NCI-H2081 treated with DMSO at 0.1 percent for 48 hours (cell line): ENCODE measurements around the gene ZNF532.

Source experiments
- DNase-seq: peaks from one replicate; lab custom pipeline; 2025; lab: John Stamatoyannopoulos, UW

The ZNF532 gene

GRCh38 chr18:58979615-58980014, 114.9 kb downstream of the ZNF532 start:
- DNase-seq = no peak

DNA sequence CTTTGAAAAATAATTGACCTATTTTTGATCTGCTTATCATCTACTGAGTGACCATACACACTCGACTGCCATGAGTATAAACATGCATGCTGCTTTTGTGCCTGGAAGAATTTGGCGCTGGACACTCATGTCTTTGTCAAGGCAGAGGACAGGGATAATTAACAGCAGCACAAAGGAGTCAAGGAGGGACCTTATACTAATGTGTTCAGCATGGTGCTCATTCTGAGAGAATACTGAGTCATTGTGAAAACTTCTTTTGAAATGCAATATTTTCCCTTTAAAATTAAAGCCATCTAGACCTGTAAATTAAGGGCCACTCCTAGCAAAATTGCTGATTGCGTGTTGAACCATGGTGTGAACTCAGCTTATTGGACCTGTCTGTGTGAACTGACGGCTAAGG, 116.3 kb downstream of the ZNF532 start:
- no peak for DNase-seq

DNA sequence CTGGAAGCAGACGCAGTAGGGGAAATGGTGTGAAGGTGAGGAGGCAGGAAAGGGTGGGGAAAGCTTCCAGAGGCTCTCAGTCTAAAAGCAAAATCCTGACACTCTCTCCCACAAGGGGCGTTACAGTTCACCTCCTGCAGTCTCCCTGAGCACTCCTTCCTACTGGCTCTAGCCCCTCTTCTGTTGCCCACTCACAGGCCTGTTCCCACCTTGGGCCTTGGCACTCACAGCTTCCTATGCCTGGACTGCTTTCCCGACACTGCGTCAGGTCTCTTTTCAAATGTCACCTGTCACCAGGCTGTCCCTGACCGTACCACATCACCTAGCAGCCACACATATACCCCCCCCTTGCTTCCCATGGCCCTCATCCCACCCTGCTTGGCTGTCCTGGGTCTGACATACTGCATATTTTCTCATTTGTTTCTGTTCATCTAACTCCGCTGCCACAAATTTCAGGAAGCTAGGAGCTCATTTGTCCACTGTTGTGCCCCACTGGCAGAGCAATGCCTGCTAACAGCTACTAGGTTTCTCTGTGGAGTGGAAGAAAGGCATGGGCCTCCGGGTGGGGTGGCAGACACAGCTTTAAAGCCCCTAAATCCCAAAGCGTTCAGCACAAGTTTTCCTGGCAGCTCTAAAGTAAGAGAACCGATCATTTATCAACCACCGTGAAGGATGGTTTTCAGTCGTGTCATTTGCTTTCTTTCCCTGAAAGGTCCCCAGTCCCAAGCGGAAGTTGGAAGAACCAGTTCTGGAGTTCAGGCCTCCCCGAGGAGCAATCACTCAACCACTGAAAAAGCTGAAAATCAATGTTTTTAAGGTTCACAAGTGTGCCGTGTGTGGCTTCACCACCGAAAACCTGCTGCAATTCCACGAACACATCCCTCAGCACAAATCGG, 118.8 kb downstream of the ZNF532 start:
- no peak for DNase-seq

- DNase-seq = no peak
These were observed 123.9 kb downstream of the ZNF532 start for GRCh38 chr18:58988600-58988999.

DNA sequence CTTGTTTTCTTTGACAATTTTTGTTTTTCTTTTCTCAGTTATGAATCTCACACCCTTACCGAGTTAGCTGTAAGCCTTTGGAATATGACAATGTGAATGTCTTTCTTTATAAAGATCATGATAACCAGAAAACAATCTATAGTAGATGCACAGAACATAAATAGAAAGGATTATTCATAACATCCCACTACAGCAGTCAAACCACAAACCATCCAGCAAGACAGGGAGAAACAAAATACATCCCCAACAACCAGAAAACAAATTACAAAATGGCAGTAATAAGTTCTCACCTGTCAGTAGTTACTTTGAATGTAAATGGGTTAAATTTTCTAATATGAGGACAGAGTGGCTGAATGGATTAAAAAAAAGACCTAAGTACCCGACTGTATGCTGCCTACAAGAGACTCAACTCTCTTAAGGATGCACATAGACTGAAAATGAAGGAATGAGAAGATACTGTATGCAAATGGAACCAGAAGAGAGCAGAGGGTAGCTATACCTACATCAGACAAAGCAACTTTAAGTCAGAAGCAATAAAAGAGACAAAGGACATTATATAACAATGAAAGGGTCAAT, 124.6 kb downstream of the ZNF532 start:
- no peak for DNase-seq

- no peak for DNase-seq
These were observed 126.0 kb downstream of the ZNF532 start for GRCh38 chr18:58990720-58991119.

- DNase-seq = no peak
These were observed 126.6 kb downstream of the ZNF532 start for GRCh38 chr18:58991167-58991798.

- DNase-seq = no peak
These were observed 127.9 kb downstream of the ZNF532 start for GRCh38 chr18:58992301-58993231.

GRCh38 chr18:58993260-58993659, 128.6 kb downstream of the ZNF532 start:
- no peak for DNase-seq

GRCh38 chr18:58995663-58996062, 131.0 kb downstream of the ZNF532 start:
- DNase-seq = no peak

GRCh38 chr18:58996131-58996641, 131.5 kb downstream of the ZNF532 start:
- DNase-seq = no peak

DNA sequence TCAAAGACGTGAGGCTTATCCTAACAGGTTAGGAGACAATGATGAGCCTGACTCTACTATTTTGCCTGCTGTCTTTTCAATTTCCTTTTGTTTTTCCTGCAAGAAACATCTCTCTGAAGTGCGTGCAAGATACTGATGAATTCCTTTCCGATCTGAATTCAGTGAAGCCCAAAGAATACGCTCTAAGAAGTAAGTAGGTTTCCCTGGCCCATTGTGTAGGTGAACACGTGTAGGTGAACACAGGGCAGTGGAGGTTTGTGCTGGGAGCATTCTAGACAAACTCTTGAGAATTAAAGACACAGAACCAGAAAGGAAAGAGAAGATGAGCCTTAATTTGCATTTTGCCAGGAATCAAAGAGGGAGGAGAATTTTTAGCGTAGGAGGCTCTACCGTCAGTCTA, 132.0 kb downstream of the ZNF532 start:
- DNase-seq = no peak

- no peak for DNase-seq
These were observed 133.2 kb downstream of the ZNF532 start for GRCh38 chr18:58997811-58998337.

DNA sequence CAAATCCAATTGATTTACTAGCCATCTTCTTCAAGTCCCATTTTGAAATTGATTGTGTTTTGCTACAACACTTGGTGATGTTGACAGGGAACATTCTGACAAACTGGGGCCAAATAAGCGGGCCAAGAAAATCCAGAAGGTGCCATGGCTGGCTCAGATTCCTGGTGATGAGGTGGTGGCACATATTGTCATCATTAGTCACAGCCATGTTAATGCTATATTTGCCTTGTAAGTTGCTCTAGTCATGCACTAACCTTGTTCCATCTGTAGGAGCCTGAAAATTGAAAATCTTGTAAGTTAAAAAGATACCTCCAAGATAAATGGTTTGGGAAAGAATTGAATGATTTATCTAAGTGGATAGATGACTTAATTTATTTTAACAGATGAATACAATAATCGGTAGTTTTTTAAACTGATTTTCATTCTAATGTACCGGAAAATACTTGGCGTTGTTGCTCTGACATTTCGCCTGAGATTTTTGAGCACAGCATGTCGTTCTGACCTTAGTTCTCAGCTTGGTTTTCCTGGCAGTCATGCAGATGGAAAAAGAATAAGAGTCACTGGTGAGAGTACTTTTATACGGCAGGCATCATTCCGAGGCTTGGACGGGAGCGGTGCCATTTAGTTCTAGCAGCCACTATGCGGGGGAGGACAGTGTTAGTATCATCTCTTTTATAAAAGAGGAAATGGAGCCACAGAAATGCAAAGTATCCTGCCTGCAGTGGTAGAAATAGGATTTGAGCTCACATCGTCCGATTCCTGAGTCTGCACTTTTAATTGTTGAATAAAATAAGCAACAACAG, 133.9 kb downstream of the ZNF532 start:
- DNase-seq = no peak

GRCh38 chr18:59001166-59001565, 136.5 kb downstream of the ZNF532 start:
- DNase-seq = no peak

DNA sequence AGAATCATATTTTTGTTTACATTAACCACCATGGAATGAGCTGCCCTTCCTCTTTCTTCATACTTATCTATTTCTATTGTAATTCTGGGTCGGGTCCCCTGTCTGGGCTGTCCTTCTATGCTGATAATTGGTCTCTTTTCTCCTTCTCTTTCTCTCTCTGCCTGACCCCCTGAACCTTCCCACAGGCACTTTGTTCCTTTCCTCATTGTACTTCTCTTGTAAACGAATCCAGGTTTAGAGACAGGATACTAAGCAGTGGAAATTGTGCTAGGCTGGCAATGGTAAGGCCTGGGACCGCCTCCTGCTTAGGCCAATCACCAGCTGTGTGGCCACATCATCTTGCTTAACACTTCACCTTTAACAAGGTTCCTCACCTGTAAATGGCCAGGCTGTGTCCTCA, 137.0 kb downstream of the ZNF532 start:
- DNase-seq = no peak

DNA sequence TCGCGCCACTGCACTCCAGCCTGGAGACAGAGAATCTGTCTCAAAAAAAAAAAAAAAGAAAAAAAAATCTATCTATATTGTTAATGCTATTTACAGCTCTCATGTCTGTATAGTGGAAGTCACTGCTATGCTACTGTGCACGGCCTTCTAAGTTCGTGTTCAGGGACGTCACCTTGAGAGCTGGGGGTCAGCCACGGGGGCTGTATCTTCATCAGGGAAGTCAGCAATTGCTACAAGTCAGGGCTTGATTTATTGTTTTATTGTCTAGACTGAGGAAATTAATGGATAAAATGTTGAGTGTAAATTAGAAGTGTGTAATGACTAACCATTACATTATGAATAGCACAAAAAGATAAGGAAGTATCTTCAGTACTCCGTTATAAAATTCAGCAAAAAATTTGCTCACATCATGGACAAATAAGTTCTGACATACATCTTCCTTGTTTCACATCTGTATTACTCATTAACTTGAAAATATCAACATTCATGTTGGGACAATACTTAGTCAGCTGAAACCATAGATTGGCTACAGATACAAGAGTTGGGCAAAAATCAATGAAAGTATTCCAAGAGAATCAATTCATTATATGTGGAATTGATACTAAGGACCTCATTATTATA, 138.4 kb downstream of the ZNF532 start:
- DNase-seq = no peak

DNA sequence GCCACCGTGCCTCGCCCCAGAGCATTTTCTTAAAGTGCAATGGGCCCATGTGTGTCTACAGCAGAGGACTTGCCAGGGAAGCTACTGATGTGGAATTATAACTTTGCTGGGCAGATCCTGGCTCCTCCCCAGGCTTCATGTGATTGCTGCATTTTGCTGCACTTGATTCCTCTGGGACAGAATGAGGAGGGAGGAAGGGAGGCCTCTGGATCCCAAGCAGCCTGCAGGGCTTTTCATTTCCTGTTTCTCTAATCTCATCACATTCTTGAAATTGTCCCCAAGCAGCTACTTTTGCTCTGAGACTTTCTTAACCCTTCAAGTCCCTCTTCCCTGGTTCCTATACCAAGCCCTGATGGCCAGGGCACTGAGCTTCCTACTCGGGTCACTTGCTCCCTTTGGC, 140.6 kb downstream of the ZNF532 start:
- no peak for DNase-seq

DNA sequence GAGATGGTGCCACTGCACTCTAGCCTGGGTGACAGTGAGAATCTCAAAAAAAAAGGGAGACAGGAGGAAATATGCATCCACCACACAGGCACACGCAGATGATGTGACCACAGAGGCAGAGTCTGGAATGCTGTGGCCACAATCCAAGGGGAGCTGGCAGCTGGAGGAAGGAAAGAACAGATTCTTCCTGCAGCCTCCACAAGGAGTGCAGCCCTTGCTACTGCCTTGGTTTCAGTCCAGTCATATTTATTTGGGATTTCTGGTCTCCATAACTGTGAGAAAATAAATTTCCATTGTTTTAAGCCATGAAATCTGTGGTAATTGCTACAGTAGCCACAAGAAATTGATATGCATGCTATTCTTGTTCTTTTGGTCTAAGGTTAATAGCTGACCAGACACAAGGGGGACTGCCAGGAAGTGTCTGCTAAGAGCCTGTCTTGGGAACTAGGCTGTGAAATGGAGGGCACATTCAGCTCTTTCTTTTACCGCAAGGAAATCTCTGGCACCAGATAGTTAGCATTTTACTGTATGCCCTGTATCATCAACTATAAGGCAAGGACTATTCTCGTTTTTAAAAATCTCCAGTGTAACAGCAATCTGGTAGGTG, 141.9 kb downstream of the ZNF532 start:
- DNase-seq = no peak
